ENCODE data around the gene LRRC74A.

GRCh38 chr14:76917745-76918255 is 91.6 kb downstream of the LRRC74A start:
- no peak for TF ChIP-seq REST (IDR thresholded peaks at IDR 0.05; ENCODE audit: insufficient read depth in 1 of 2, low read depth in 2 of 2, low read length in 2 of 2)
- no peak for TF ChIP-seq POLR2AphosphoS5 (IDR thresholded peaks at IDR 0.05; ENCODE audit: low read depth, low read length)
- TF ChIP-seq SIN3A (IDR thresholded peaks at IDR 0.05; ENCODE audit: borderline replicate concordance, insufficient read depth, low read length): no peak
- TF ChIP-seq FOXP2 (optimal IDR thresholded peaks at IDR 0.05; ENCODE audit: borderline replicate concordance, extremely low read depth, extremely low read length, insufficient read depth): no peak
